ENCODE data around the gene HECW1.

The HECW1 gene

DNA sequence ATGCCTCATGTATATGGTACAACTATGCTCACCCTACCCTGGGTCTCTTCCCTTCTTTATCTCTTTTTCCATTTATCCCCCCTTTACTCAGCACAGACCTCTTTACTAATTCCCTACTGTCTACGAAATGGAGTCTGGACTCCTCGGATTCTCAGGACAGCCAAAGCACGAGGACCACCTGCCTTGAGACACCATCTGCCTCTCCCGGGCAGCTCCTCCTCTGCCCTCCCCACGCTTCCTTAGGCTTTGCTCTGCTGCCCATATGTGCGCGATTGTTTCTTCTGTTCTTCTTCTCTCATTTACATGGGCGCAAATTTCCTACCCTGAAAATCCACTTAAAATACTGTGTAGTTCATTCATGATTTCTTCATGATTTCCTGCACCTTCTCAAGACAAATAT lies 407.8 kb downstream of the HECW1 start:
- ChIA-PET POLR2A (no interaction called here), CTCF (interaction anchor here (0.6 to 2.0 kb wide), 3 partner anchors 20 to 318 kb away, joined by 3 to 5 read pairs (median 4); no protein-coding TSS in a partner anchor)
- no peaks in the 10 kb centered on the region for H3K36me3 ChIP-seq (ENCODE audit: control insufficient read depth in 2 of 2, insufficient read depth in 1 of 2, low read length in 2 of 2)
- no peaks in the 10 kb centered on the region for H3K9me3 ChIP-seq (ENCODE audit: control insufficient read depth, insufficient read depth, low read depth, low read length)
- H3K27ac ChIP-seq (ENCODE audit: extremely low read depth, low read depth, low read length) = no peak overlapping the region
- TF ChIP-seq KLF10 (tag by site-specific recombination; IDR thresholded peaks at IDR 0.05) (no peak), TCF7L2 (IDR thresholded peaks at IDR 0.05; ENCODE audit: borderline replicate concordance, low read depth, low read length) (no peak), SP7 (tag by site-specific recombination; IDR thresholded peaks at IDR 0.05) (no peak), ZSCAN16 (tag by site-specific recombination; IDR thresholded peaks at IDR 0.05) (no peak), MZF1 (tag by site-specific recombination; IDR thresholded peaks at IDR 0.05; ENCODE audit: borderline replicate concordance) (no peak)
- no peaks in the 10 kb centered on the region for H3K4me1 ChIP-seq (ENCODE audit: control insufficient read depth, insufficient read depth, low read length)
- no peak overlapping the region for H3K4me3 ChIP-seq (ENCODE audit: low read depth, low read length)

- no peak overlapping the region for H3K4me3 ChIP-seq (ENCODE audit: low read depth, low read length)
- H3K4me1 ChIP-seq (ENCODE audit: control insufficient read depth, insufficient read depth, low read length) = no peaks in the 10 kb centered on the region
- POLR2A ChIA-PET = no interaction called here
- TF ChIP-seq SCRT1 (tag by site-specific recombination; IDR thresholded peaks at IDR 0.05; ENCODE audit: borderline replicate concordance) (no peak), YY1 (tag by site-specific recombination; IDR thresholded peaks at IDR 0.05) (no peak), PRDM10 (tag by site-specific recombination; IDR thresholded peaks at IDR 0.05) (peak; percentile 92), ZBTB10 (tag by site-specific recombination; IDR thresholded peaks at IDR 0.05) (no peak), ZNF707 (tag by site-specific recombination; IDR thresholded peaks at IDR 0.05) (no peak)
- CTCF ChIA-PET = interaction anchor here (0.6 to 1.1 kb wide), 2 partner anchors 60 to 623 kb away, joined by 5 read pairs; partner anchors contain the start of gene STK17A
- no peaks in the 10 kb centered on the region for H3K36me3 ChIP-seq (ENCODE audit: control insufficient read depth in 2 of 2, insufficient read depth in 1 of 2, low read length in 2 of 2)
- H3K9me3 ChIP-seq (ENCODE audit: control insufficient read depth, insufficient read depth, low read depth, low read length) = no peaks in the 10 kb centered on the region
- H3K27ac ChIP-seq (ENCODE audit: extremely low read depth, low read depth, low read length) = no peak overlapping the region
These were observed 410.1 kb downstream of the HECW1 start for GRCh38 chr7:43522406-43523156.

GRCh38 chr7:43528576-43529354 lies 416.3 kb downstream of the HECW1 start:
- ChIA-PET POLR2A (no interaction called here), CTCF (interaction anchor here (0.6 to 1.3 kb wide), 5 partner anchors 11 to 268 kb away, joined by 3 to 4 read pairs (median 3); no protein-coding TSS in a partner anchor)
- TF ChIP-seq ZNF645 (tag by site-specific recombination; IDR thresholded peaks at IDR 0.05) (no peak), ZNF707 (tag by site-specific recombination; IDR thresholded peaks at IDR 0.05) (no peak), ZNF510 (tag by site-specific recombination; IDR thresholded peaks at IDR 0.05; ENCODE audit: insufficient replicate concordance) (no peak), ZSCAN18 (tag by site-specific recombination; IDR thresholded peaks at IDR 0.05) (no peak), GLIS2 (tag by site-specific recombination; IDR thresholded peaks at IDR 0.05) (no peak), KLF1 (tag by site-specific recombination; IDR thresholded peaks at IDR 0.05) (no peak), ZNF223 (tag by site-specific recombination; IDR thresholded peaks at IDR 0.05) (no peak), YY2 (tag by site-specific recombination; IDR thresholded peaks at IDR 0.05) (no peak)
- TF ChIP-seq, protein P1, sequence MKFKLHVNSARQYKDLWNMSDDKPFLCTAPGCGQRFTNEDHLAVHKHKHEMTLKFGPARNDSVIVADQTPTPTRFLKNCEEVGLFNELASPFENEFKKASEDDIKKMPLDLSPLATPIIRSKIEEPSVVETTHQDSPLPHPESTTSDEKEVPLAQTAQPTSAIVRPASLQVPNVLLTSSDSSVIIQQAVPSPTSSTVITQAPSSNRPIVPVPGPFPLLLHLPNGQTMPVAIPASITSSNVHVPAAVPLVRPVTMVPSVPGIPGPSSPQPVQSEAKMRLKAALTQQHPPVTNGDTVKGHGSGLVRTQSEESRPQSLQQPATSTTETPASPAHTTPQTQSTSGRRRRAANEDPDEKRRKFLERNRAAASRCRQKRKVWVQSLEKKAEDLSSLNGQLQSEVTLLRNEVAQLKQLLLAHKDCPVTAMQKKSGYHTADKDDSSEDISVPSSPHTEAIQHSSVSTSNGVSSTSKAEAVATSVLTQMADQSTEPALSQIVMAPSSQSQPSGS (tag by site-specific recombination; IDR thresholded peaks at IDR 0.05; ENCODE audit: low read depth) = no peak

More at GRCh38 chr7:43528576-43529354, 416.3 kb downstream of the HECW1 start:
- Histone ChIP-seq H3K36me3 (ENCODE audit: control insufficient read depth in 2 of 2, insufficient read depth in 1 of 2, low read length in 2 of 2) (no peaks in the 10 kb centered on the region), H3K4me1 (ENCODE audit: control insufficient read depth, insufficient read depth, low read length) (no peaks in the 10 kb centered on the region), H3K27ac (ENCODE audit: extremely low read depth, low read depth, low read length) (no peak overlapping the region), H3K4me3 (ENCODE audit: low read depth, low read length) (no peak overlapping the region), H3K9me3 (ENCODE audit: control insufficient read depth, insufficient read depth, low read depth, low read length) (no peaks in the 10 kb centered on the region)
